Smooth muscle cell (in vitro differentiated cells): ENCODE data around the gene AHI1. TPM values are rescaled to one million over a fixed set of nuclear protein-coding genes. Genes with fewer than 3 reads are reported as not detected.

Experiments used
- DNase-seq: peaks from one replicate; lab custom pipeline; 2025; ENCODE audit not compliant: unreplicated experiment; lab: John Stamatoyannopoulos, UW
- H2AFZ ChIP-seq: fragments of 200-600 bp; sonication (generic); 2 replicates; pipeline ENCODE4 v1.6.0; 2016; ENCODE audit warnings: antibody characterized with exemption, low read depth, mild to moderate bottlenecking
- H3F3A ChIP-seq: fragments of 200-600 bp; sonication (generic); 2 replicates; pipeline ENCODE4 v1.6.0; 2017; ENCODE audit warnings: antibody characterized with exemption, low read depth
- H3K27ac ChIP-seq: fragments of 200-600 bp; sonication (generic); 2 replicates; pipeline ENCODE4 v1.5.1; 2016; ENCODE audit warnings: low read depth, mild to moderate bottlenecking
- H3K27me3 ChIP-seq: fragments of 200-600 bp; sonication (generic); 2 replicates; pipeline ENCODE4 v1.6.1; 2016; ENCODE audit warnings: low read depth, mild to moderate bottlenecking
- H3K36me3 ChIP-seq: fragments of 200-600 bp; sonication (generic); 2 replicates; pipeline ENCODE4 v1.5.1; 2016; ENCODE audit warnings: low read depth
- H3K4me1 ChIP-seq: fragments of 200-600 bp; sonication (generic); 2 replicates; pipeline ENCODE4 v1.5.1; 2016; ENCODE audit warnings: low read depth
- H3K4me2 ChIP-seq: fragments of 200-600 bp; sonication (generic); 2 replicates; pipeline ENCODE4 v1.6.0; 2016; ENCODE audit warnings: mild to moderate bottlenecking
- H3K4me3 ChIP-seq: fragments of 200-600 bp; sonication (generic); 2 replicates; pipeline ENCODE4 v1.5.1; 2016; ENCODE audit warnings: mild to moderate bottlenecking
- H3K79me2 ChIP-seq: fragments of 200-600 bp; sonication (generic); 2 replicates; pipeline ENCODE4 v1.6.0; 2016; ENCODE audit warnings: low read depth, mild to moderate bottlenecking
- H3K9ac ChIP-seq: fragments of 200-600 bp; sonication (generic); 2 replicates; pipeline ENCODE4 v1.6.0; 2016; ENCODE audit warnings: low read depth
- H3K9me3 ChIP-seq: fragments of 200-600 bp; sonication (generic); replicated peaks from 2 replicates; pipeline ENCODE4 v1.5.1; 2016; ENCODE audit warnings: low read depth
- H4K20me1 ChIP-seq: fragments of 200-600 bp; sonication (generic); 2 replicates; pipeline ENCODE4 v1.6.0; 2016; ENCODE audit warnings: low read depth
- CTCF ChIP-seq: fragments of 200-600 bp; sonication (generic); IDR thresholded peaks from 2 replicates; pipeline ENCODE4 v1.5.1; 2017; ENCODE audit warnings: borderline replicate concordance, mild to moderate bottlenecking, antibody characterized with exemption; ENCODE audit not compliant: insufficient read depth, poor library complexity, severe bottlenecking
- WGBS: methylation state at CpG from one replicate; pipeline ENCODE4 v1.1.7; 2016; ENCODE audit warnings: low lambda C conversion rate; 5-methylcytosine and 5-hydroxymethylcytosine counted together
- polyA plus RNA-seq: library from polyadenylated mRNA; unstranded; fragments of >200 nt; fragmentation: Nextera tagmentation; extraction: Ambion mirVana; gene quantifications from 2 replicates; pipeline ENCODE4 v1.2.1, GENCODE V29; 2016
- total RNA-seq: library from RNA; depleted of rRNA; stranded (reverse); fragments of >200 nt; gene quantifications from 2 replicates; pipeline ENCODE4 v1.2.3, GENCODE V29; 2014

AHI1 gene
- total and polyA plus RNA-seq, 2 experiments from 2014 or later: 16.0 to 18.8 TPM

GRCh38 chr6:135236319-135236718, 261.2 kb downstream of the AHI1 start:
- no peak for DNase-seq
- Histone ChIP-seq H4K20me1 (no peaks in the 10 kb centered on the region), H3K4me1 (no peaks in the 10 kb centered on the region), H2AFZ (no peak overlapping the region), H3K9ac (no peak overlapping the region), H3K4me2 (no peak overlapping the region), H3K36me3 (no peaks in the 10 kb centered on the region), H3K79me2 (no peaks in the 10 kb centered on the region), H3K4me3 (no peak overlapping the region), H3K9me3 (no peaks in the 10 kb centered on the region), H3K27me3 (peaks cover 3% of the 10 kb centered on the region), H3F3A (no peaks in the 10 kb centered on the region), H3K27ac (no peak overlapping the region)
- TF ChIP-seq CTCF: no peak
- 100% methylated on average over 1 of the region's 1 CpG for WGBS

- no peak overlapping the region for H3K27ac ChIP-seq
- no peak for TF ChIP-seq CTCF
- H3K4me1 ChIP-seq: no peaks in the 10 kb centered on the region
- WGBS: 90% methylated on average over 5 of the region's 5 CpGs
- H3K36me3 ChIP-seq: no peaks in the 10 kb centered on the region
- no peaks in the 10 kb centered on the region for H4K20me1 ChIP-seq
- no peak overlapping the region for H3K9ac ChIP-seq
- no peak overlapping the region for H3K4me2 ChIP-seq
- no peaks in the 10 kb centered on the region for H3K9me3 ChIP-seq
- no peak for DNase-seq
- H3K79me2 ChIP-seq: no peaks in the 10 kb centered on the region
- no peaks in the 10 kb centered on the region for H3F3A ChIP-seq
- H3K4me3 ChIP-seq: no peak overlapping the region
- H3K27me3 ChIP-seq: peaks cover 3% of the 10 kb centered on the region
- no peak overlapping the region for H2AFZ ChIP-seq
These were observed 261.8 kb downstream of the AHI1 start for GRCh38 chr6:135235716-135236115.

- no peak overlapping the region for H3K4me2 ChIP-seq
- WGBS: 78% methylated on average over 1 of the region's 1 CpG
These were observed 263.1 kb downstream of the AHI1 start for GRCh38 chr6:135234492-135234780.

More at GRCh38 chr6:135234492-135234780, 263.1 kb downstream of the AHI1 start:
- no peak for DNase-seq
- Histone ChIP-seq H3K27ac (no peak overlapping the region), H3K79me2 (no peaks in the 10 kb centered on the region), H2AFZ (no peak overlapping the region), H3K4me1 (no peaks in the 10 kb centered on the region), H3F3A (no peaks in the 10 kb centered on the region), H3K4me3 (no peak overlapping the region), H3K9ac (no peak overlapping the region), H4K20me1 (no peaks in the 10 kb centered on the region), H3K36me3 (no peaks in the 10 kb centered on the region), H3K9me3 (no peaks in the 10 kb centered on the region), H3K27me3 (no peaks in the 10 kb centered on the region)
- TF ChIP-seq CTCF: no peak
